GM15510 (cell line): ENCODE measurements around the gene PRR29.

ENCODE experiments used
- POLR2A ChIP-seq: IDR thresholded peaks from 3 replicates; pipeline ENCODE4 v1.6.1; 2011; ENCODE audit warnings: borderline replicate concordance; ENCODE audit not compliant: insufficient read length; ENCODE audit errors: extremely low read depth

The PRR29 gene

DNA sequence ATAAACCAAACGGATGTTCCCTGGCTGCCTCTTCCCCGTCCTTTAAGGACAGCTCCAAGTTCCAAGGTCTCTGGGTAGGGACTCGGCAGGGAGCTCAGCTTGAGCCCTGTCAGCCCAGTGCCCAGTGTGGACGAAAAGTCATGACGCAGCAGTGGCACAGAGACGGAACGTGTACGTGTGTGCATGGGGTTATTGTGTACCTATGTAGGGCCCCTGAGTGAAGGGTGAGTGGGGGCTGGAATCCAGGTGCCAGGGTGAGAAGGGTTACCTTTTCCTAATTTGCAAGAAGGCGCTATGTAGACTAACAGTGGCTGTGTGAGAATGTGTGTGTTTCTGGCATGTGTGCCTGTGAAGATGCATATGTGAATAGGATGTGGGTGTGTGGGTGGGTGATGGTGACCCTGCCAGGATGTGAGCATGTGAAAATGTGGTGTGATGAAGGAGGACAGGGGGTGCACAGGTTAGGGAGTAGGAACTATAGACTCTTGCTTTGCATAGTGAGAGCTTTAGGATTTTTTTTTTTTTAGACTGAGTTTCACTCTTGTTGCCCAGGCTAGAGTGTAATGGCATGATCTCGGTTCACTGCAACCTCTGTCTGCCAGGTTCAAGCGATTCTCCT is 31.4 kb upstream of the PRR29 start:
- no peak for TF ChIP-seq POLR2A

DNA sequence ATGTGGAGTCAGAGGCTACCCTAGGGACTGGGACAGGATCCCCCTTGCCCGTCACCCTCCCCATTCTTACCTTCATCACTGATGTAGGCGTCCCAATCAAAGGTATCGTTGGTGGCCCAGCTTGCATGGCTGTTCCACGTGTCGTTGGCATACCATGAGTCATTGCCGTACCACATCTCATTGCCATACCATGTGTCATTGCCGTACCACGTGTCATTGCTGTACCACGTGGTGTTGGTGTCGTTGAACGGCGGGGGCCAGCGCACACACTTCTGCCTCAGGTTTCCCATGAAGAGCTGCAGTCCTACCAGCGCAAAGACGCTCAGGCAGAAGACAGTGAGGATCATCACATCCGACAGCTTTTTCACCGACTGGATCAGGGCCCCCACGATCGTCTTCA is 30.2 kb upstream of the PRR29 start:
- TF ChIP-seq POLR2A = no peak

DNA sequence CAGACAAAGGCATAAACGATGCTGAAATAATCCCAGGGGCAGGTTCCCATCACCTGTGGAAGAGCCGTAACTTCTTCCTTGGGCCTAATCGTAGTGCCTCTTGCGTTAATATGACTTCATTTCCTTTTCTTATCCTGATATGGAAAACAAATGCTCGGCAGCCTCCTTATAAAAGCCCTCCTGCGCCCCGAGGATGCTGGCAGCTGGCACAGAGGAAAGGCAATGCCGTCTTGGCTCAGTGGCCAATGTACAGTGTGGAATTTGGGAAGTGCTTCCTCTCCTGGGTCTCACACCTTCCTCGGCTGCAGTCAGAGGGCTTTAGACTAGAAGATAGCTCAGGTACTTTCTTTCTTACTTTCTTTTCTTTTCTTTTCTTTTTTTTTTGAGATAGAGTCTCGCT is 28.9 kb upstream of the PRR29 start:
- no peak for TF ChIP-seq POLR2A

DNA sequence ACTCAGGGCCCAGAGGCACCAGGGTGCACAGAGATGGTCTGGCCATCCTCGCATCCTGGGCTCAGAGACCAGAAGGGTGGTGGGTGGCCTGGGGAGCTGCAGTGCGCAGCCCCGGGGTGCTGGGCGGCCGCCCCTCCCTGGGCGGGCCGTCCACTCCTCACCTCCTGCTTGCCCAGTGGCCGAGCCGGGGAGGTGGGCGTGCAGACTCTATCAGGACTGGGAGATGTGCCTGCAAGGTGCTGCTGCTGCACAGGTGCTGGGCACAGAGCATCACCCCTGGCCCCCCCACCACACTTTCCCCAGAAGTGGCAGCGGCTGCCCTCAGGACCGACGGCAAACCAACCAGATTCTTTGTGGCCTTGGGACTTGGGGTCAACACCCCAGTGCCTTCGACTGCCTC is 25.4 kb upstream of the PRR29 start, which contains the start of gene SCN4A:
Gene SCN4A (minus strand): TSS at position 123 of the 400 bp plus-strand sequence. CDS start 77 bp downstream, at position 46.
- TF ChIP-seq POLR2A = no peak

DNA sequence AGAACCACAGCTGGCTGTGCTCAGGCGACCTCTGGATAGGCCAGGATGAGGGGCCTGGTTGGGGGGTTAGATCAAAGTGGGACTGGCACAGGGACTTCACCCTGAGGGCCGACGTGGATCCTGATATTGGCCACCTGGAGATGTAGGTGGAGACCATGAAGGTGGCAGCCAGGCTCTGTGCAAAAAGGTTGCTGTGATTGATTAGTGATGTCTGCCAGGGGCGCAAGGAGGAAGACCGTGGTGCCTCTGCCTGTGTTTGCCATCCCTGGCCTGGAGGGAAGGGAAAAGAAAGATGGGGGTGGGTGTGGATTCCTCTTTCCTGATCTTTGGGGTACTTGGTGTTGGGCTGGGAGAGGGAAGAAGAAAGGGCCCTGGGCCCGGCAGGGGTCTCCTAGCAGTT is 24.9 kb upstream of the PRR29 start:
- no peak for TF ChIP-seq POLR2A

DNA sequence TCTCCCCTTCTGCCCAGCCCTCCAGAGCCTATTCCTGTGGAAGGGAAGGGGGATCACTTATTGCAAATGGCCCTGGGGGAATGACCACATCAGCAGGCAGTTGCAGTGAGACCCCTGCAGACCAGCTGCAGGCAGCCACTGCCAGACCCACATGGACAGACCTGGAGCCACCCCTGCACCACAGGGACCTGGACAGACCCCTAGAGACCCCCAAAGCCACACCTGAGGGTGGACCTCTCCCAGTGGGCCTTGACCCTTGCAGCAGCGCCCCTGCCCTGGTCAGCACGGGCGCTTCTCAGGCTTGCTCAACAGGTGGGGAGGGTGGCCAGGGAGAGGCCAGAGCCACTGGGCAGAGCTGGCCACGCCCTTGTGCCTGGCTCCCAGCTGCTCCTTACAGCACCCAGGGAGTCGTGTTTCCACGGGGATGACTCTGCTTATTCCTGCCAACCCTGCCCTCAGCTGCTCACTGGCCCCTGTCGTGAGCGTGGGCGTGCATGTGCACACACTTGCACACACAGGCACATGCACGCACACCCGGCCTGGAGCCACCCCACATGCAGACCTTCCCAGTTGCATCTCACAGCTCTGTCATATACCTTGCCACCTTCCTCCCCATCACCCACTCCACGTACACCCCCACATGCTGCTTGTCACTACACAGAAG is 24.1 kb upstream of the PRR29 start:
- no peak for TF ChIP-seq POLR2A

DNA sequence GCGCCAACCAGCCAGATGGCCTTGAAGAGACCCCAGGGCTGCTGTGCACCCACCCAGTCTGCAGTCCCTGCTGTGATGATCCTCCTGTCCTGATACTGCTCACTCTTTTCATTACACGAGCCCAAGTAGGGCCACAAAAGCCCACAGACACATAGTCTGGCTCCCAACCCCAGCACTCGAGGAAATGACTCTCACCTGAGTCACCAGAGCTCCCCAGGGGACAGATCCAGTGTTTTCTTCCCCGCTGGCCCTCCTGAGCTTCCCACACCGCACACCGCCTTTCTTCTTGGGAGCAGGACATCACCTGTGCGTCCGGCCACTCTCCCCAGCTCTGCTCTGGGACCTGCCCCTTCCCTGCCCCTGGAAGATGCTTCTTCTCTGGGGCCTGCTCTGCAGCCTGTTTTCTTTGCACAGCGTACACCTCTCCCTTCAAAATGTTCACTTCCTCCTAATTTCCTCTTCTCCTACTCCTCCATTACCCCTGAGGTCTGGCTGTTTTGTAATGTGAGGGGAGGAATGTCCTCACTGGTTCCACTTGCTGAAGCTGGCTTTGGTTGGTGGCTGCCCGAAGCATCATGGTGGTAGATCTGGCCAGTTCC is 23.5 kb upstream of the PRR29 start:
- TF ChIP-seq POLR2A = no peak

DNA sequence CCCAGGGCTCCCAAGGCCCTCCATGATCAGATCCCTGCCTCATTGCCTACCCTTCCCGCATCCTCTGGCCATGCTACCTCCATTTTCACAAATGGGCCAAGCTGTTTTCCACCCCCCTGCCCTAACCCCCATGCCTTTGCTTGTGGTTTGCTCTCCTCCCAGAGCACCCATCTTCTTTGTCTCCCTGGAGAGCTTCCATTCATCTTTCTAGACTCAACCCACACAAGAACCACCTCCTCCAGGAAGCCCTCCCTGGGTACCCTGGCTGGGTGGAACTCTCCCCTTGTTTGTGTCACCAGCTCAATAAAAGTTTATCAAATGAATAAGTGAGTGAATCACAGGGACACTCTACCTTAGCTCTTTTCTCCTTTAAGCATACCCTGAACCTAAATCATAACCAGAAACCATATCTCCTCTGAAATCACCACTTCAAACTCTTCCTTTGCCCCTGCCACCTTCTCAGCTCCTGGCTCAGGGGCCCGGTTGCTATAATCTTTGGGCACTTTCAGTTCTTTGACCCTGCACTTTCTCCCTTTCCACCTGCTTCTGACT is 22.5 kb upstream of the PRR29 start:
- TF ChIP-seq POLR2A = no peak

DNA sequence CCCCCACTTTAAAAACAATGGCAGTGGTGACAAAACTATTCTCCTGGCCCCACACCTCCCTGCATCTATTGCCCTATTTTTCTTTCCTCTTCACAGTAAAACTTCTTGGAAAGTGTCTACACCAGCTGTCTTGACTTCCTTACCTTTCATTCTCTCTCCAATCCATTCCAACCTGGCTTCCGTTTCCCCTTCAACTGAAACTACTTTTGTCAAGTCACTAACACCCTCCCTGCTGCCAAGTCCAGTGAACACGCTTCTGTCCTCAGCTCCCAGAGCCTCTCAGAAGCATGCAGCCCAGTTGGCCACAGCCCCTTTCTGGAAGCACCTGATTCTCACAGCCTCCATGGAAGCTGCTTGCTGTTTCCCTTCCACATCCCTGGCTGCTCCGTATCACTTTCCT is 21.4 kb upstream of the PRR29 start:
- TF ChIP-seq POLR2A = no peak

DNA sequence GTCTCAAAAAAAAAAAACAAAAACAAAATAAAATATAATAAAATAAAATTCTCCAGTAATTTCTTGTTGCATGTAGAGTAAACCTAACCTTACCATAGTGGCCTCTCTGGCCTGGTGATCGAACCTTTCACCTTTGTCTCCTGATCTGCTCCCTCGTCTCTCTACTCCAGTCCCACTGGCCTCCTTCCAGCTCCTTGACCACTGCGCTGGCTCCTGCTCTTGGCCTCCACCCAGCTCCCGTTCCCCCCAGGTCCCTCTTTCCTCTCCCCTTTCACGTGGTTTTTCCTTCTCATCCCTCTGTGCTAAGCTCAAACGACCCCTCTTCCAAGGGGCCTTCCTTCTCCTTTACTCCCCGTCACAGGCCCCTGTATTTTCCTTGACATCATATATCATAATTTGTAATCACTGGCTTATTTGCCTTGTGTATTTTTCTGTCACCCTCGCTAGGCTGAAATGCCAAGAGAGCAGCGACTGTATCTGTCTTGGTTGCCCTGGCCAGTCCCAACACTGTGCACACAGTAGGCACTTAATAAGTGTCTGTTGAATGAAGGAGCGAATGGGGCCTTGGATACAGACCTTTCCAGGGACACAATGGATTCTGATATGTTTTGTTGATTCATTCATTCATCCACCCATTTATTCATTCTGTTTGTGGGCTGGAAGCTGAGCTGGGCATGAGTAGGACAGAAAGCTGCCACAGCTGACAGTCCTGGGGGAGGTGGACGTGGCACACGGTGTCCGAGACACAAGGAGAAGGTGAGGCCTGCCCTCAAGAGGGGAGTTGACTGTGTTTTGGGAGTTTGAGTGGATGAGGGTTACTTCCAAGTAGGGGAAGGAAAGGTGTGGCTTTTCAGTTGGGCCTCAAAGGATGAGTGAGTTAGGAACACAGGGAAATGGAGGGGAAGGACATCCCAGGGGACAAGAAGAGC is 19.6 kb upstream of the PRR29 start:
- TF ChIP-seq POLR2A = no peak

DNA sequence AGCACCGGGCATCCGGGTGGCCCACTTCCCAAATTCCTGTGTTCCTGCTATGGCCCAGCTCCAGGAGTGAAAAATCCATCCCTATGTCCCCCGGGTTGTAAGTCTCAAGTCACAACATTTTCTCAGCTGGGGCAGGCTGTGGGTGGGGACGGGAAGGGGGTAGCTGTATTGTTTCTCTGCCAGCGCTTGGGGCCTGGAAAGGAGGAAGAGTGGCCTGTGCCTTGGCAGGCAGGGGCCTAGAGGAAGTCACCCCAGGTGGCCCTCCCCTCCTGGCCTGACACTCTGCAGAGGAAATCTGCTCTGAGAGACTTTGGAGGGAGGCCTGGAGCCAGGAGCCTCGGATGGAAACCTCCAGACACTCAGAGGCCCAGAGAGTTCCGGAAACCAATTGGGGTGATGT is 14.8 kb upstream of the PRR29 start:
- TF ChIP-seq POLR2A = no peak

DNA sequence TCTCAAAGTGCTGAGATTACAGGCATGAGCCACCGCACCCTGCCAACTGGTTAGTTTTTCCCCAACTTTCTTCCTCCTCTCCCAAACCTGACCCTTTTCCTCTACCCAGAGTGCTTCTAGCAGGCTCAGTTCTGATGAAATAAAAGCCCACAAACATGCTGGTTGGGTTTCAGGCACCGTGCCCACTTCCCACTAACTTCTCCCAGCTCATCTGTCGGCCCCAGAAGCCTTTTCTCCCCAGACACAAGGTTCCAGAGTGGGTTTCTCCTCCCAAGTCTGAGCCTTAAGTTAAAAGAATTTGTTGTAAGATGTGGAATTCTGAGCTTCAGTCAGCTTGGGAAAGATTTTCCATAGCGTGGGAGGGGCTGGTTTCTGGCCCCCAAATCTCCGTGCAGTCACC is 13.9 kb upstream of the PRR29 start:
- TF ChIP-seq POLR2A = no peak

DNA sequence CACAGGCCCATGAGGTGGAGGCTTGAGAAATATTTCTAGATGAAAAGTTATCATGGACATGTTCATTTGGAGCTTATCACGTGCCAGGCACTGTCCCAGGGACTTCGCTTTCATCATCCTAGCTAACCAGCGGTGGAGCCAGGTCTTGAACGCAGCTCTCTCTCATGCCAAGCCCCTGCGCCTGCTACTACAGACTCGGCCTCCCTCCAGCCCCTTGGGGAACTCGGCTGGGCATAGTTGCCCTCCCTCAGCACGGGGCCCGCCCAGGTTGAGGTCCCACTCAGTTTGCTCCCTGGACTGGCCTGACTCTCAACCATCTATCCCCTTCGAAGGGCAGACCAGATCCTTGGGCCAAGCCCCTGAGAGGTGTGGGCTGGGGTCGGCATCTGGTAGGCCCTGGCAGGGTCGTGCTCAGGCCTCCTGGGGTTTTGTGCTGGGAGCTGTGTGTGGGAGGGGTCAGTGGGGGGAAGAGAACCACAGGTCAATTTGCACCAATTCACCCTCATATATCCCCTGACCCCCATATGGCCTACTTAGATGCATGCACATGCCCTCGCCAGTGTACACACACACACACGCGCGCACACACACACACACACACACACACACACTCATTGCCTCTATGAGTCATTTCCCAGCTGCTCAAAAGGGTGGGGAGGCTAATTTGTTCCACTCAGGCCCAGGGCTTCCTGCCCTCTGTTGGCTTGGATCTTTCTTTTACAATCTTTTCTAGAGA is 13.3 kb upstream of the PRR29 start:
- no peak for TF ChIP-seq POLR2A
